ENCODE measurements around the gene TSPAN9.

TSPAN9 gene

GRCh38 chr12:3032770-3033538, 44.2 kb upstream of the TSPAN9 start:
- no peak overlapping the region for H3K4me2 ChIP-seq (ENCODE audit: low read length)
- H3K36me3 ChIP-seq (ENCODE audit: control insufficient read depth, insufficient read depth, low read length) = no peaks in the 10 kb centered on the region
- no peaks in the 10 kb centered on the region for H3K79me2 ChIP-seq
- no peaks in the 10 kb centered on the region for H3K9me3 ChIP-seq (ENCODE audit: control insufficient read depth, low read length)
- H3K27me3 ChIP-seq (ENCODE audit: control insufficient read depth, insufficient read depth, low read length) = no peaks in the 10 kb centered on the region
- no peak overlapping the region for H3K27ac ChIP-seq
- H2AFZ ChIP-seq = no peak overlapping the region
- no peak for TF ChIP-seq CTCF (IDR thresholded peaks at IDR 0.05)
- no peaks in the 10 kb centered on the region for H3K4me1 ChIP-seq
- H3K9ac ChIP-seq = no peak overlapping the region
- H3K4me3 ChIP-seq (ENCODE audit: low read depth, low read length) = no peak overlapping the region

- H3K79me2 ChIP-seq = no peaks in the 10 kb centered on the region
- H3K4me2 ChIP-seq (ENCODE audit: low read length) = no peak overlapping the region
- no peaks in the 10 kb centered on the region for H3K27me3 ChIP-seq (ENCODE audit: control insufficient read depth, insufficient read depth, low read length)
- H3K9me3 ChIP-seq (ENCODE audit: control insufficient read depth, low read length) = no peaks in the 10 kb centered on the region
- H3K4me1 ChIP-seq = no peaks in the 10 kb centered on the region
- TF ChIP-seq CTCF (IDR thresholded peaks at IDR 0.05) = no peak
- H3K4me3 ChIP-seq (ENCODE audit: low read depth, low read length) = no peak overlapping the region
- no peak overlapping the region for H3K9ac ChIP-seq
- no peak overlapping the region for H2AFZ ChIP-seq
- H3K36me3 ChIP-seq (ENCODE audit: control insufficient read depth, insufficient read depth, low read length) = no peaks in the 10 kb centered on the region
- H3K27ac ChIP-seq = no peak overlapping the region
Observed at GRCh38 chr12:3033539-3033867, 43.7 kb upstream of the TSPAN9 start.

GRCh38 chr12:3034067-3034750, 43.0 kb upstream of the TSPAN9 start:
- no peak overlapping the region for H3K27ac ChIP-seq
- H3K27me3 ChIP-seq (ENCODE audit: control insufficient read depth, insufficient read depth, low read length) = no peaks in the 10 kb centered on the region
- TF ChIP-seq CTCF (IDR thresholded peaks at IDR 0.05) = peak; percentile 73
- H3K4me2 ChIP-seq (ENCODE audit: low read length) = no peak overlapping the region
- H3K79me2 ChIP-seq = no peaks in the 10 kb centered on the region
- H2AFZ ChIP-seq = peak overlapping the region; percentile 11
- no peak overlapping the region for H3K4me3 ChIP-seq (ENCODE audit: low read depth, low read length)
- H3K9ac ChIP-seq = no peak overlapping the region
- H3K36me3 ChIP-seq (ENCODE audit: control insufficient read depth, insufficient read depth, low read length) = no peaks in the 10 kb centered on the region
- H3K4me1 ChIP-seq = no peaks in the 10 kb centered on the region
- H3K9me3 ChIP-seq (ENCODE audit: control insufficient read depth, low read length) = no peaks in the 10 kb centered on the region

- Histone ChIP-seq H3K9me3 (ENCODE audit: control insufficient read depth, low read length) (no peaks in the 10 kb centered on the region), H3K9ac (no peak overlapping the region), H3K36me3 (ENCODE audit: control insufficient read depth, insufficient read depth, low read length) (no peaks in the 10 kb centered on the region), H3K27ac (no peak overlapping the region), H3K79me2 (no peaks in the 10 kb centered on the region), H3K27me3 (ENCODE audit: control insufficient read depth, insufficient read depth, low read length) (no peaks in the 10 kb centered on the region), H3K4me2 (ENCODE audit: low read length) (no peak overlapping the region), H2AFZ (no peak overlapping the region), H3K4me1 (no peaks in the 10 kb centered on the region), H3K4me3 (ENCODE audit: low read depth, low read length) (no peak overlapping the region)
- TF ChIP-seq CTCF (IDR thresholded peaks at IDR 0.05) = no peak
Observed at GRCh38 chr12:3035171-3035570, 42.0 kb upstream of the TSPAN9 start.
